HuH-7 (cell line): ENCODE measurements around the gene SLC35F4.

Source experiments
- DNase-seq: peaks from one replicate; pipeline ENCODE4 v3.0.0; 2011; ENCODE audit warnings: low spot score

Gene SLC35F4

GRCh38 chr14:57848353-57848752 lies 17.5 kb downstream of the SLC35F4 start:
- DNase-seq, result no peak

GRCh38 chr14:57847706-57848105 lies 18.2 kb downstream of the SLC35F4 start:
- DNase-seq, result no peak

GRCh38 chr14:57847096-57847495 lies 18.8 kb downstream of the SLC35F4 start:
- DNase-seq, result no peak

GRCh38 chr14:57846596-57846995 lies 19.3 kb downstream of the SLC35F4 start:
- no peak for DNase-seq

- DNase-seq, result no peak
Measured at GRCh38 chr14:57845802-57846531, 19.9 kb downstream of the SLC35F4 start.

- DNase-seq, result no peak
Measured at GRCh38 chr14:57845316-57845715, 20.6 kb downstream of the SLC35F4 start.

- no peak for DNase-seq
Measured at GRCh38 chr14:57837267-57837666, 28.6 kb downstream of the SLC35F4 start.

GRCh38 chr14:57835766-57836165 lies 30.1 kb downstream of the SLC35F4 start:
- DNase-seq, result no peak

- DNase-seq, result no peak
Measured at GRCh38 chr14:57834961-57835360, 30.9 kb downstream of the SLC35F4 start.

GRCh38 chr14:57834001-57834598 lies 31.8 kb downstream of the SLC35F4 start:
- DNase-seq, result no peak

GRCh38 chr14:57833323-57833722 lies 32.6 kb downstream of the SLC35F4 start:
- DNase-seq, result no peak

GRCh38 chr14:57831981-57832380 lies 33.9 kb downstream of the SLC35F4 start:
- DNase-seq, result no peak

GRCh38 chr14:57828713-57829112 lies 37.2 kb downstream of the SLC35F4 start:
- no peak for DNase-seq

- DNase-seq, result no peak
Measured at GRCh38 chr14:57823015-57823660, 42.8 kb downstream of the SLC35F4 start.

- DNase-seq, result no peak
Measured at GRCh38 chr14:57822081-57822480, 43.8 kb downstream of the SLC35F4 start.

GRCh38 chr14:57820581-57820980 lies 45.3 kb downstream of the SLC35F4 start:
- no peak for DNase-seq

- no peak for DNase-seq
Measured at GRCh38 chr14:57818511-57818910, 47.4 kb downstream of the SLC35F4 start.

- DNase-seq, result no peak
Measured at GRCh38 chr14:57816568-57817284, 49.2 kb downstream of the SLC35F4 start.

GRCh38 chr14:57814726-57815125 lies 51.2 kb downstream of the SLC35F4 start:
- no peak for DNase-seq

- DNase-seq, result no peak
Measured at GRCh38 chr14:57812741-57813140, 53.2 kb downstream of the SLC35F4 start.

- no peak for DNase-seq
Measured at GRCh38 chr14:57811998-57812546, 53.8 kb downstream of the SLC35F4 start.

GRCh38 chr14:57809808-57810207 lies 56.1 kb downstream of the SLC35F4 start:
- DNase-seq, result no peak
